SK-N-SH (cell line): ENCODE data around the gene AGBL4. TPM values are rescaled to one million over a fixed set of nuclear protein-coding genes. Genes with fewer than 3 reads are reported as not detected.

Experiments used
- CTCF ChIA-PET: fragments of 300-600, 350-600 bp; formaldehyde crosslinking; extraction: SDS; loops from one replicate; lab custom pipeline; 2021; lab: Yijun Ruan, JAX
- POLR2A ChIA-PET: fragments of 350-600 bp; sonication (Branson Sonifier 250); formaldehyde crosslinking; extraction: SDS; loops from one replicate; lab custom pipeline; 2020; ENCODE audit warnings: antibody characterized with exemption, inconsistent platforms; lab: Yijun Ruan, JAX
- DNase-seq: peaks from one replicate; pipeline ENCODE4 v3.0.0; 2012
- H2AFZ ChIP-seq: fragments of 200-600 bp; sonication (generic); 2 replicates; pipeline ENCODE4 v1.8.1; 2016; ENCODE audit warnings: antibody characterized with exemption, mild to moderate bottlenecking, low read depth
- H3F3A ChIP-seq: fragments of 200-600 bp; sonication (generic); replicated peaks from 2 replicates; pipeline ENCODE3; 2016; ENCODE audit warnings: antibody characterized with exemption, mild to moderate bottlenecking; ENCODE audit not compliant: insufficient read depth
- H3K27ac ChIP-seq, 2 experiments: fragments of 200-500 bp in 1 of 2; fragments of 200-600 bp in 1 of 2; sonication (Bioruptor generic) in 1 of 2; sonication (generic), shearing (Covaris generic) in 1 of 2; 2 replicates each; pipeline versions ENCODE4 v1.5.1 to v1.6.1; 2014 to 2016; ENCODE audit warnings: low read depth in 2 of 2, inconsistent platforms in 1 of 2, low read length in 1 of 2, mild to moderate bottlenecking in 1 of 2, mixed read lengths in 1 of 2
- H3K27me3 ChIP-seq: fragments of 200-600 bp; sonication (generic), shearing (Covaris generic); 2 replicates; pipeline ENCODE4 v1.6.1; 2016; ENCODE audit warnings: mixed run types; ENCODE audit not compliant: insufficient read depth
- H3K36me3 ChIP-seq, 2 experiments: fragments of 200-500 bp in 1 of 2; fragments of 200-600 bp in 1 of 2; sonication (Bioruptor generic) in 1 of 2; sonication (generic) in 1 of 2; replicated peaks in 1 of 2; 2 replicates each; pipeline versions ENCODE3 to v1.5.1; 2014 to 2016; ENCODE audit warnings: low read length in 1 of 2, mild to moderate bottlenecking in 1 of 2; ENCODE audit not compliant: insufficient read depth in 2 of 2, control insufficient read depth in 1 of 2
- H3K4me1 ChIP-seq, 2 experiments: fragments of 200-500 bp in 1 of 2; fragments of 200-600 bp in 1 of 2; sonication (Bioruptor generic) in 1 of 2; sonication (generic), shearing (Covaris generic) in 1 of 2; 2 replicates each; pipeline versions ENCODE4 v1.5.1 to v1.6.1; 2014 to 2016; ENCODE audit warnings: low read depth in 1 of 2, low read length in 1 of 2, mixed run types in 1 of 2; ENCODE audit not compliant: insufficient read depth in 2 of 2, control insufficient read depth in 1 of 2
- H3K4me2 ChIP-seq: fragments of 200-600 bp; sonication (generic), shearing (Covaris generic); 2 replicates; pipeline ENCODE4 v1.6.1; 2017; ENCODE audit warnings: mixed run types
- H3K4me3 ChIP-seq, 2 experiments: fragments of 200-500 bp in 1 of 2; fragments of 200-600 bp in 1 of 2; sonication (Bioruptor generic) in 1 of 2; sonication (generic), shearing (Covaris generic) in 1 of 2; 2 replicates each; pipeline versions ENCODE4 v1.5.1 to v1.8.1; 2014 to 2016; ENCODE audit warnings: low read depth in 2 of 2, inconsistent platforms in 1 of 2, low read length in 1 of 2, mild to moderate bottlenecking in 1 of 2, mixed read lengths in 1 of 2, moderate library complexity in 1 of 2
- H3K79me2 ChIP-seq: fragments of 200-600 bp; sonication (generic); 2 replicates; pipeline ENCODE4 v1.8.1; 2017; ENCODE audit warnings: mild to moderate bottlenecking; ENCODE audit not compliant: insufficient read depth
- H3K9ac ChIP-seq: fragments of 200-600 bp; sonication (generic); 2 replicates; pipeline ENCODE4 v1.6.1; 2017; ENCODE audit warnings: mixed run types
- H3K9me2 ChIP-seq: fragments of 200-600 bp; sonication (generic); 2 replicates; pipeline ENCODE4 v1.6.1; 2017; ENCODE audit warnings: mixed run types
- H3K9me3 ChIP-seq: fragments of 200-600 bp; sonication (generic); 2 replicates; pipeline ENCODE4 v1.6.1; 2017; ENCODE audit warnings: mixed run types, mild to moderate bottlenecking, moderate library complexity
- H4K20me1 ChIP-seq: fragments of 200-600 bp; sonication (generic); 2 replicates; pipeline ENCODE4 v1.6.1; 2017; ENCODE audit warnings: mild to moderate bottlenecking, mixed run types; ENCODE audit not compliant: insufficient read depth
- CHD2 ChIP-seq: fragments of 150-350 bp; IDR thresholded peaks from 2 replicates; pipeline ENCODE4 v1.6.1; 2018; ENCODE audit warnings: low read length; ENCODE audit not compliant: partially characterized antibody
- CTCF ChIP-seq: fragments of 200-600 bp; sonication (generic); IDR thresholded peaks from 2 replicates; pipeline ENCODE4 v1.6.1; 2017; ENCODE audit warnings: antibody characterized with exemption, mild to moderate bottlenecking, moderate library complexity
- ELF1 ChIP-seq: IDR thresholded peaks from 2 replicates; pipeline ENCODE4 v1.4.0; 2012
- EZH2phosphoT487 ChIP-seq: fragments of 200-600 bp; sonication (generic); IDR thresholded peaks from 2 replicates; pipeline ENCODE4 v1.6.1; 2017; ENCODE audit warnings: low read depth, mixed run types, mild to moderate bottlenecking, antibody characterized with exemption, moderate library complexity, borderline replicate concordance
- FOXJ3 ChIP-seq: sonication (generic); formaldehyde crosslinking; IDR thresholded peaks from 2 replicates; pipeline ENCODE4 v1.5.1; 2020; ENCODE audit warnings: mild to moderate bottlenecking, missing genetic modification reagents
- FOXM1 ChIP-seq: IDR thresholded peaks from 2 replicates; pipeline ENCODE4 v1.4.0; 2012; ENCODE audit warnings: low read depth, mild to moderate bottlenecking
- GABPA ChIP-seq: IDR thresholded peaks from 2 replicates; pipeline ENCODE4 v1.4.0; 2012; ENCODE audit warnings: low read depth, mild to moderate bottlenecking
- JUND ChIP-seq: IDR thresholded peaks from 2 replicates; pipeline ENCODE4 v1.4.0; 2012
- MEF2A ChIP-seq: IDR thresholded peaks from 2 replicates; pipeline ENCODE4 v1.4.0; 2012; ENCODE audit warnings: low read depth, borderline replicate concordance
- PBX3 ChIP-seq: IDR thresholded peaks from 2 replicates; pipeline ENCODE4; 2012
- RCOR1 ChIP-seq: fragments of 150-350 bp; IDR thresholded peaks from 2 replicates; pipeline ENCODE4 v1.6.1; 2017; ENCODE audit warnings: antibody characterized with exemption, low read length
- REST ChIP-seq: IDR thresholded peaks from 2 replicates; pipeline ENCODE4 v1.6.1; 2012; ENCODE audit warnings: mild to moderate bottlenecking, low read depth, low read length, moderate library complexity
- RXRA ChIP-seq: IDR thresholded peaks from 2 replicates; pipeline ENCODE4 v1.4.0; 2012; ENCODE audit warnings: low read depth, mild to moderate bottlenecking, borderline replicate concordance
- SIN3A ChIP-seq: IDR thresholded peaks from 2 replicates; pipeline ENCODE4 v1.6.1; 2012; ENCODE audit warnings: low read depth, mild to moderate bottlenecking, low read length, moderate library complexity, borderline replicate concordance
- SMC3 ChIP-seq: IDR thresholded peaks from 2 replicates; pipeline ENCODE4 v1.6.1; 2012; ENCODE audit warnings: low read depth, low read length, improper control_type of control experiment
- TAF1 ChIP-seq: IDR thresholded peaks from 2 replicates; pipeline ENCODE4 v1.6.1; 2012; ENCODE audit warnings: low read depth, mild to moderate bottlenecking, low read length, moderate library complexity, borderline replicate concordance
- USF1 ChIP-seq: IDR thresholded peaks from 2 replicates; pipeline ENCODE4 v1.4.0; 2012; ENCODE audit warnings: low read depth, borderline replicate concordance
- USF2 ChIP-seq: fragments of 150-350 bp; IDR thresholded peaks from 2 replicates; pipeline ENCODE4 v1.6.1; 2017; ENCODE audit warnings: antibody characterized with exemption, low read length, low read depth, borderline replicate concordance
- ZBTB33 ChIP-seq: IDR thresholded peaks from 2 replicates; pipeline ENCODE4 v1.4.0; 2012; ENCODE audit warnings: low read depth, borderline replicate concordance
- WGBS: methylation state at CpG from one replicate; pipeline ENCODE4 v1.1.6; 2017; ENCODE audit warnings: low lambda C conversion rate; 5-methylcytosine and 5-hydroxymethylcytosine counted together
- polyA plus RNA-seq, 3 experiments: library from polyadenylated mRNA; depleted of rRNA; stranded (reverse); fragments of >200 nt; gene quantifications; 2 replicates each; pipeline ENCODE4 v1.2.3, GENCODE V29; 2012

The AGBL4 gene
- polyA plus RNA-seq, 1 of the 3 experiments (the other 2 are of a cell fraction): 0.07 TPM

- CTCF ChIA-PET: interaction anchor here (0.7 to 4.9 kb wide), 6 partner anchors 8 to 132 kb away, joined by 3 to 50 read pairs (median 4); no protein-coding TSS in a partner anchor
- no peak overlapping the region for H3K4me3 ChIP-seq
- DNase-seq: no peak
These were observed 1337.6 kb downstream of the AGBL4 start for GRCh38 chr1:48686159-48686558.

More at GRCh38 chr1:48686159-48686558, 1337.6 kb downstream of the AGBL4 start:
- WGBS: 85% methylated on average over 5 of the region's 5 CpGs
- Histone ChIP-seq H3K27me3 (no peaks in the 10 kb centered on the region), H3K9me3 (no peaks in the 10 kb centered on the region), H3K79me2 (no peaks in the 10 kb centered on the region), H3K4me2 (no peak overlapping the region), H2AFZ (no peak overlapping the region), H3F3A (no peaks in the 10 kb centered on the region), H3K9me2 (no peaks in the 10 kb centered on the region), H3K4me1 (peaks cover 0 to 2% of the 10 kb centered on the region in 2 experiments; a peak in 1 of 4 replicates), H3K9ac (no peak overlapping the region), H4K20me1 (no peaks in the 10 kb centered on the region), H3K27ac (no peak overlapping the region), H3K36me3 (no peaks in the 10 kb centered on the region)
- POLR2A ChIA-PET: no interaction called here
- no peak for TF ChIP-seq USF1
- TF ChIP-seq GABPA: no peak
- no peak for TF ChIP-seq USF2
- no peak for TF ChIP-seq ZBTB33
- no peak for TF ChIP-seq ELF1
- no peak for TF ChIP-seq TAF1
- no peak for TF ChIP-seq PBX3
- TF ChIP-seq FOXJ3 (CRISPR knock-in tag): no peak
- TF ChIP-seq MEF2A: no peak
- TF ChIP-seq JUND: no peak
- no peak for TF ChIP-seq REST
- TF ChIP-seq FOXM1: no peak
- TF ChIP-seq EZH2phosphoT487: no peak
- TF ChIP-seq RCOR1: no peak
- no peak for TF ChIP-seq CTCF
- TF ChIP-seq RXRA: no peak
- TF ChIP-seq SIN3A: no peak
- TF ChIP-seq CHD2: no peak
- no peak for TF ChIP-seq SMC3
